A673 (cell line): ENCODE data around the gene NDUFB10. TPM values are rescaled to one million over a fixed set of nuclear protein-coding genes. Genes with fewer than 3 reads are reported as not detected.

Source experiments
- BruUV-seq: library from RNA; stranded (reverse); fragments of 400-500 nt; replicated peaks from 2 replicates; lab custom pipeline; 2021; lab: Mats Ljungman, UMichigan
- CTCF ChIA-PET: fragments of 300-600 bp; sonication (Branson Sonifier 250); formaldehyde crosslinking; loops from one replicate; lab custom pipeline; 2022; ENCODE audit warnings: antibody characterized with exemption; lab: Charles Lee
- POLR2A ChIA-PET: fragments of 300-600 bp; sonication (Branson Sonifier 250); formaldehyde crosslinking; loops from one replicate; lab custom pipeline; 2022; ENCODE audit warnings: antibody characterized with exemption; ENCODE audit not compliant: low non-redundant PET; lab: Charles Lee
- DNase-seq: peaks from one replicate; pipeline ENCODE4 v3.0.0-alpha.2; 2015; ENCODE audit warnings: low spot score
- H3K27ac ChIP-seq: fragments of 200-600 bp; sonication (generic); 2 replicates; pipeline ENCODE4 v1.5.1; 2016; ENCODE audit warnings: mixed run types, low read depth, mild to moderate bottlenecking, mixed read lengths, antibody characterized with exemption, low read length; ENCODE audit not compliant: poor library complexity, severe bottlenecking
- H3K27me3 ChIP-seq: fragments of 200-600 bp; sonication (generic); replicated peaks from 2 replicates; pipeline ENCODE4 v1.6.1; 2017; ENCODE audit warnings: mixed run types, low read depth, mild to moderate bottlenecking, mixed read lengths, antibody characterized with exemption, low read length; ENCODE audit not compliant: insufficient read depth, poor library complexity
- H3K36me3 ChIP-seq: fragments of 200-600 bp; sonication (generic); 2 replicates; pipeline ENCODE4 v1.6.1; 2016; ENCODE audit warnings: mixed run types, mild to moderate bottlenecking, mixed read lengths, antibody characterized with exemption, low read length; ENCODE audit not compliant: insufficient read depth, poor library complexity, severe bottlenecking
- H3K4me1 ChIP-seq: fragments of 200-600 bp; sonication (generic); 2 replicates; pipeline ENCODE4 v1.6.1; 2017; ENCODE audit warnings: mixed run types, mild to moderate bottlenecking, mixed read lengths, antibody characterized with exemption, low read length; ENCODE audit not compliant: insufficient read depth, poor library complexity, severe bottlenecking
- H3K4me3 ChIP-seq: fragments of 200-600 bp; sonication (generic); 2 replicates; pipeline ENCODE4 v1.5.1; 2016; ENCODE audit warnings: low read depth, mixed run types, mild to moderate bottlenecking, mixed read lengths, low read length; ENCODE audit not compliant: poor library complexity, severe bottlenecking
- H3K9me3 ChIP-seq: fragments of 200-600 bp; sonication (generic); 2 replicates; pipeline ENCODE4 v1.6.1; 2016; ENCODE audit warnings: mixed run types, low read depth, mild to moderate bottlenecking, mixed read lengths, antibody characterized with exemption, low read length; ENCODE audit not compliant: poor library complexity, severe bottlenecking
- CTCF ChIP-seq: fragments of 300-800, 200-600 bp; sonication (generic); conservative IDR thresholded peaks from 2 replicates; pipeline ENCODE4 v1.5.1; 2017; ENCODE audit warnings: low read depth, mild to moderate bottlenecking, antibody characterized with exemption, low read length, moderate library complexity, mixed read lengths
- EZH2 ChIP-seq: fragments of 200-600 bp; sonication (generic); IDR thresholded peaks from 2 replicates; pipeline ENCODE4 v1.6.1; 2017; ENCODE audit warnings: borderline replicate concordance, low read depth, mild to moderate bottlenecking, mixed read lengths, antibody characterized with exemption, low read length; ENCODE audit not compliant: poor library complexity, severe bottlenecking
- intact Hi-C: fragments of 100-400 bp; cut with micrococcal nuclease; formaldehyde crosslinking; loops from one replicate; pipeline ENCODE4 v1.10.0; 2022; ENCODE audit not compliant: unreplicated experiment
- total RNA-seq: library from RNA; stranded (reverse); gene quantifications from 2 replicates; pipeline ENCODE4 v1.2.3, GENCODE V29; 2021

Gene NDUFB10
- total RNA-seq, 1 experiment from 2014 or later = 178 TPM

DNA sequence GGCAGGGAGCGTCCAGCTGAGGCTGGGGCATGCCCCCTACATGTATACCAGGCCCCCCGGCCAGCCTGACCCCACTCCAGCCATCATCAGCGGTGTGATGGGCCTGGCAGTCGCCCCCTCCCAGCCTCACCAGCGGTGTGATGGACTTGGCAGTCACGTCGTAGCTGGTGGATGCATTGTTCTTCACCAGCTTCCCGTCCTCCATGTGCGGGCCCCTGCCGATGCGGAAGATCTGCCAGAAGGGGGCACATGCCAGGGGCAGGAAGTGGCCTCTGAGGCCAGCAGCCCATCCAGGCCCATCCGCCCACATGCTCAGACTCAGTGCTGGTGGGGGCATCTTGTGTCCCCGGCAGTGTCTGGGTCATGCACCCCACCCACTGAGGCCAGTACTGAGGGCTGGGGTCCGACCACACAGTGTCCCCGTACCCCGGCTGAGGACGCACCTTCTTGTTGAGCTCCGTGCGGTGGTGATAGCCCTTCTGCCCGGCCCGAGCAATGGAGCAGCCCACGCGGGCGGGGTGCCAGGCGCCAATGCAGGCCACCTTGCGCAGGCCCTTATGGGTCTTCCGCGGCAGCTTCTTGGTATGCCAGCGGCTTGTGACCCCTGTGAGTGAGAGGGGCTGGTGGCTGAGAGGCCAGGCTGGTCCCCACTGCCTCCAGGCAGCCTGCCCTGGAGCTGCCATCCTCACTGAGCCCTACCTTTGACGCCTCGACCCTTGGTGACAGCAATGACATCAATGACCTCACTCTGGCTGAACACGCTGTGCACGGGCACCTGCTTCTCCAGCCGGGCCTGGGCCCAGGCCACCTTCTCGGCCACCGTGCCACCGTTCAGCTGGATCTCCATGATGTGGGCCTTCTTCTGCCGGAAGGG lies 12.6 kb upstream of the NDUFB10 start:
- POLR2A ChIA-PET = interaction anchor here (0.6 kb wide), 1 partner anchor 210 kb away, joined by 4 read pairs; no protein-coding TSS in a partner anchor

DNA sequence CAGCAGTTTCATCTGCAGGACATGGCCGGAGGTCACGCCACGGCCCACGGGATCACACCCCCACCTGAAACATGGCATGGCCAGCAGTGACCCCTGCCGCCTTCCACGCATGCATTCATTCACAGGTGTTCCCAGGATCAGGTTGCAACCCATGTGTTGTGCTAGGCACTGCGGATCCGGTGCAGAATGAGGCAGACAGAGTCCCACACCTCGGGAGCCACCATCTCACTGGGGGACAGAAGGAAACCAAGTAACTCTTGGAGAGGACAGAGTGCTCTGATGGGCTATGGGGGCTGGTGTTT lies 12.0 kb upstream of the NDUFB10 start:
- DNase-seq = no peak
- ChIA-PET CTCF (interaction anchor here (0.6 kb wide), 1 partner anchor 59 kb away, joined by 4 read pairs; no protein-coding TSS in a partner anchor), POLR2A (no interaction called here)
- intact Hi-C loops = no loop called here
- TF ChIP-seq EZH2 = no peak
- no peak for TF ChIP-seq CTCF
- Histone ChIP-seq H3K27ac (no peak overlapping the region), H3K36me3 (no peaks in the 10 kb centered on the region), H3K4me1 (peaks cover 13% of the 10 kb centered on the region), H3K27me3 (no peaks in the 10 kb centered on the region), H3K9me3 (no peaks in the 10 kb centered on the region), H3K4me3 (no peak overlapping the region)
- no TSS peak for BruUV-seq

More for the DNA sequence above, 12.6 kb upstream of the NDUFB10 start:
- no TSS peak for BruUV-seq
- H3K9me3 ChIP-seq = no peaks in the 10 kb centered on the region
- H3K4me3 ChIP-seq = no peak overlapping the region
- H3K4me1 ChIP-seq = peaks cover 17% of the 10 kb centered on the region
- no peaks in the 10 kb centered on the region for H3K36me3 ChIP-seq
- intact Hi-C loops = no loop called here
- no peak for DNase-seq
- TF ChIP-seq CTCF (no peak), EZH2 (no peak)
- CTCF ChIA-PET = interaction anchor here (0.5 to 0.6 kb wide), 2 partner anchors 59 to 241 kb away, joined by 4 to 5 read pairs; partner anchors contain the start of gene MAPK8IP3
- H3K27me3 ChIP-seq = no peaks in the 10 kb centered on the region
- H3K27ac ChIP-seq = no peak overlapping the region

DNA sequence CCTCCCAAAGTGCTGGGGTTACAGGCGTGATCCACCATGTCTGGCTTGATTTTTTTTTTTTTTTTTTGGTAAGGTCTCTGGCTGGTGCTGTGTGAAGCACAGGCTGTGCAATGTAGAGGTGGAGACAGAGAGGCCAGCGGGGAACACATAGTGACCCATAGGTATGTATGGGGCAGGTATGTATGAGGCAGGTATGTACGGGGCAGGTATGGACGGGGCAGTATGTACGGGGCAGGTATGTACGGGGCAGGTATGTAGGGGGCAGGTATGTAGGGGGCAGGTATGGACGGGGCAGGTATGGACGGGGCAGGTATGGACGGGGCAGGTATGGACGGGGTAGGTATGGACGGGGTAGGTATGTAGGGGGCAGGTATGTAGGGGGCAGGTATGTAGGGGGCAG lies 9.8 kb upstream of the NDUFB10 start:
- intact Hi-C loops = no loop called here
- CTCF ChIA-PET = interaction anchor here (0.7 kb wide), 1 partner anchor 733 kb away, joined by 7 read pairs; the partner anchor contains the start of gene KCTD5
- BruUV-seq = no TSS peak
- peaks cover under 1% of the 10 kb centered on the region for H3K4me1 ChIP-seq
- no peaks in the 10 kb centered on the region for H3K36me3 ChIP-seq
- TF ChIP-seq CTCF (no peak), EZH2 (no peak)
- no peaks in the 10 kb centered on the region for H3K27me3 ChIP-seq
- H3K27ac ChIP-seq = no peak overlapping the region
- no peak for DNase-seq
- no peak overlapping the region for H3K4me3 ChIP-seq
- no peaks in the 10 kb centered on the region for H3K9me3 ChIP-seq
- POLR2A ChIA-PET = no interaction called here
